Inferior parietal cortex (tissue), 1 donor: ENCODE data around the gene TSHZ2.
"Not testable (repeated sequence)": the region's sequence is repeated elsewhere in the genome, so short reads cannot be mapped to it uniquely, and the experiment has no call there.

Experiments
- DNase-seq: peaks from one replicate; pipeline ENCODE4 v3.0.0-alpha.2; 2016; ENCODE audit errors: extremely low spot score

Gene TSHZ2

GRCh38 chr20:53083411-53083810, 111.3 kb downstream of the TSHZ2 start:
- no peak for DNase-seq

GRCh38 chr20:53084408-53084997, 112.3 kb downstream of the TSHZ2 start:
- DNase-seq = no peak

- DNase-seq = no peak
These were observed 113.6 kb downstream of the TSHZ2 start for GRCh38 chr20:53085720-53086119.

- DNase-seq = no peak
These were observed 115.0 kb downstream of the TSHZ2 start for GRCh38 chr20:53087037-53087777.

- DNase-seq = no peak
These were observed 116.6 kb downstream of the TSHZ2 start for GRCh38 chr20:53088786-53089185.

- DNase-seq = not testable (repeated sequence)
These were observed 117.7 kb downstream of the TSHZ2 start for GRCh38 chr20:53089851-53090250.

GRCh38 chr20:53091789-53092188, 119.6 kb downstream of the TSHZ2 start:
- DNase-seq = no peak

- DNase-seq = no peak
These were observed 120.7 kb downstream of the TSHZ2 start for GRCh38 chr20:53092772-53093300.

GRCh38 chr20:53097371-53097770, 125.2 kb downstream of the TSHZ2 start:
- no peak for DNase-seq

GRCh38 chr20:53097791-53098190, 125.6 kb downstream of the TSHZ2 start:
- no peak for DNase-seq

- DNase-seq = no peak
These were observed 126.5 kb downstream of the TSHZ2 start for GRCh38 chr20:53098621-53099020.

- no peak for DNase-seq
These were observed 127.7 kb downstream of the TSHZ2 start for GRCh38 chr20:53099856-53100255.

GRCh38 chr20:53100476-53100911, 128.3 kb downstream of the TSHZ2 start:
- no peak for DNase-seq

- DNase-seq = no peak
These were observed 130.0 kb downstream of the TSHZ2 start for GRCh38 chr20:53101992-53102760.

- DNase-seq = no peak
These were observed 131.0 kb downstream of the TSHZ2 start for GRCh38 chr20:53103124-53103523.

- no peak for DNase-seq
These were observed 132.7 kb downstream of the TSHZ2 start for GRCh38 chr20:53104884-53105283.

- DNase-seq = no peak
These were observed 144.6 kb downstream of the TSHZ2 start for GRCh38 chr20:53116733-53117132.

GRCh38 chr20:53122853-53123252, 150.7 kb downstream of the TSHZ2 start:
- no peak for DNase-seq

GRCh38 chr20:53124075-53124551, 152.0 kb downstream of the TSHZ2 start:
- no peak for DNase-seq

GRCh38 chr20:53124803-53125202, 152.6 kb downstream of the TSHZ2 start:
- DNase-seq = no peak

- DNase-seq = no peak
These were observed 154.0 kb downstream of the TSHZ2 start for GRCh38 chr20:53126185-53126584.

- no peak for DNase-seq
These were observed 154.9 kb downstream of the TSHZ2 start for GRCh38 chr20:53127027-53127426.
